ENCODE data around the gene APOBEC4.

APOBEC4 gene

GRCh38 chr1:183597656-183598347, 55.3 kb downstream of the APOBEC4 start:
- no peak for DNase-seq

DNA sequence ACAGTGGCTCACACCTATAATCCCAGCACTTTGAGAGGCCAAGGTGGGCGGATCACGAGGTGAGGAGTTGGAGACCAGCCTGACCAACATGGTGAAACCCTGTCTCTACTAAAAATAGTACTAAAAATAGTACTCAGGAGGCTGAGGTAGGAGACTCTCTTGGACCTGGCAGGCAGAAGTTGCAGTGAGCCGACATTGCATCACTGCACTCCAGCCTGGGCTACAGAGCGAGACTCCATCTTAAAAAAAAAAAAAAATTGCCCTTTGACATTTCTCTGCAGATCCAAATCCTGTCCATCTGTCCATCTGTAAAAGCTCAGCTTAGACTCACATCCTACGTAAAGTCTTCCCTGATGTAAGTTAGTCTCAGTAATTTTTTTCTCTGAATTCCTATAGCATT, 56.6 kb downstream of the APOBEC4 start:
- DNase-seq, result no peak
